Measurements from ENCODE around the gene NUP93. TPM values are rescaled to one million over a fixed set of nuclear protein-coding genes. Genes with fewer than 3 reads are reported as not detected.

The NUP93 gene
- total RNA-seq, 2 donors from 2014 or later: 18.1 to 19.8 TPM

DNA sequence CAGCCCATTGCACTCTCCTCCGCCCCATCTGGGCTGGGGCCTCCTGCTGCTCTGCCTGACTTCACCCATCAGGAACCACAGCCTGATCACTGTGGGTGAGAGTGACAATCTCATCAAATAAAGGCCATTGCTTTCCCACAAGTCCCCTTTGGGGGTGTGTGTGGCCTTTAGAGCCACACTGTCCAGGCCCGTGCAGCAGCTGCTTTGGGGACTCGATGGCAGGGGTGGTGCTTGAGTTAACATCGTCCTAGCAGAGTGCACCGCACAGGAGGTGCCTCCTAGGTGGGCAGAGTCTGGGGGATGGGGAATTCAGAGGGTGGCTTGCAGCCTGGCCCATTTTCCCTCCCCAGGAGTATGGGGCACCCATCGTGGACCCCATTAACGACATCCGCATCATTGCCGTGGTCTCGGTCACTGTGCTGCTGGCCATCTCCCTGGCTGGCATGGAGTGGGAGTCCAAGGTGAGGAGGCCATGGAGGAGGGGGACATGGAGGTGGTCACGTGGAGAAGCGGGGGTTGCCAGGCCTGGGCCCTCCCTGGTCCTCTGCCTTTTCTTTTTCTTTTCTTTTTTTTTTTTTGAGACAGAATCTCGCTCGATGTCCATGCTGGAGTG is 140.5 kb downstream of the NUP93 start:
- Histone ChIP-seq H3K27me3 (no peaks in the 10 kb centered on the region), H3K36me3 (no peaks in the 10 kb centered on the region), H3K9me3 (no peaks in the 10 kb centered on the region), H3K4me1 (peaks cover 0 to 6% of the 10 kb centered on the region in 2 donors), H3K4me3 (no peak overlapping the region), H3K27ac (no peak overlapping the region)
- TF ChIP-seq, protein P1, sequence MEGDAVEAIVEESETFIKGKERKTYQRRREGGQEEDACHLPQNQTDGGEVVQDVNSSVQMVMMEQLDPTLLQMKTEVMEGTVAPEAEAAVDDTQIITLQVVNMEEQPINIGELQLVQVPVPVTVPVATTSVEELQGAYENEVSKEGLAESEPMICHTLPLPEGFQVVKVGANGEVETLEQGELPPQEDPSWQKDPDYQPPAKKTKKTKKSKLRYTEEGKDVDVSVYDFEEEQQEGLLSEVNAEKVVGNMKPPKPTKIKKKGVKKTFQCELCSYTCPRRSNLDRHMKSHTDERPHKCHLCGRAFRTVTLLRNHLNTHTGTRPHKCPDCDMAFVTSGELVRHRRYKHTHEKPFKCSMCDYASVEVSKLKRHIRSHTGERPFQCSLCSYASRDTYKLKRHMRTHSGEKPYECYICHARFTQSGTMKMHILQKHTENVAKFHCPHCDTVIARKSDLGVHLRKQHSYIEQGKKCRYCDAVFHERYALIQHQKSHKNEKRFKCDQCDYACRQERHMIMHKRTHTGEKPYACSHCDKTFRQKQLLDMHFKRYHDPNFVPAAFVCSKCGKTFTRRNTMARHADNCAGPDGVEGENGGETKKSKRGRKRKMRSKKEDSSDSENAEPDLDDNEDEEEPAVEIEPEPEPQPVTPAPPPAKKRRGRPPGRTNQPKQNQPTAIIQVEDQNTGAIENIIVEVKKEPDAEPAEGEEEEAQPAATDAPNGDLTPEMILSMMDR (IDR thresholded peaks at IDR 0.05): no peak
- DNase-seq (ENCODE audit: low spot score): no peak

DNA sequence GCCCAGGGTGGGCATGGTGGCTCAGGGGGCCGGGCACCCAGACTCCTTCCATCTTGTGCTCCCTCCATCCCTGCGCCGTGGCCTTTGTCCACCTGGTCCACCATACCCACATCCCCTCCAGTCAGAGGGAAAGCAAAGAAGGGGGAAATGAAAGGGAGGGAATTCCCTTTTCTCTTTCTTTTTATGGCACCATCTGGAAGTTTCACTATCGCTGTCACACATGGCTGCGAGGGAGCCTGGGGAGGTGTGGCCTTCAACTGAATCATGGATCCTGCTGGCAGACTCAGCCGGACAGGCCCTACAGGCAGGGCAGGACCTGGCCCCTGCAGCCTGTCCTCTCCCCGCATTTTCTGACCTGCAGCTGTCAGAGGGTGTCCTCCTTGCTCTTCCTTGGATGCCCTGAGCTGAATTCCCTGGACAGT is 141.3 kb downstream of the NUP93 start:
- Histone ChIP-seq H3K27ac (no peak overlapping the region), H3K4me1 (peaks cover 0 to 6% of the 10 kb centered on the region in 2 donors), H3K9me3 (no peaks in the 10 kb centered on the region), H3K36me3 (no peaks in the 10 kb centered on the region), H3K27me3 (no peaks in the 10 kb centered on the region), H3K4me3 (no peak overlapping the region)
- TF ChIP-seq, protein P1 (IDR thresholded peaks at IDR 0.05): no peak
- no peak for DNase-seq (ENCODE audit: low spot score)

DNA sequence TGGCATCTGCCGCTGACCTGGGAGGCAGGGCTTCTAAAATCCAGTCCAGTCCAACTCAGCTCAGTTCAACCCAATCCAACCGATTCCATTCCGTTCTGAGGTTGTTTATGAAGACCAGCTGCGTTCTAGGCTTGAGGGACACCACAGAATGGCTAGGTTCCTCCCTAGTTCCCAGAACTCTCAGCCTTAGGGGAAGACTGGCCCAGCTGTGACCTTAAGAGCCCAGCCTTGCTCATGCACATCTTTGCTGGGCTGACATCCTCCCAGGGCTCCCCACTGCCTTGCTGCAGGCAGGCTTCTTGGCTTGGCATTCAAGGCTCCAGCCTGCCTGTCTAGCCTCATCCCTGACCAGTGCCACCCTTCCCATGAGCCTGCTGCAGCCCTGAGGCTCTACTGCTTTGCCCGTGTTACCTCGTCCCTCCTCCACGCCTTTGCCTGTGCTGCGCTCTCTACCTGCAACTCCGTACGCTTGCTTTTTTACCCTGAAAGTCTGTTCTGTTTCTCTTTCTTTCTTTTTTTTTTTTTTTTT is 143.0 kb downstream of the NUP93 start:
- H3K4me1 ChIP-seq: no peaks in the 10 kb centered on the region
- no peak overlapping the region for H3K27ac ChIP-seq
- TF ChIP-seq, protein P1 (IDR thresholded peaks at IDR 0.05): no peak
- no peaks in the 10 kb centered on the region for H3K9me3 ChIP-seq
- no peaks in the 10 kb centered on the region for H3K36me3 ChIP-seq
- no peak for DNase-seq (ENCODE audit: low spot score)
- H3K27me3 ChIP-seq: no peaks in the 10 kb centered on the region
- no peak overlapping the region for H3K4me3 ChIP-seq

DNA sequence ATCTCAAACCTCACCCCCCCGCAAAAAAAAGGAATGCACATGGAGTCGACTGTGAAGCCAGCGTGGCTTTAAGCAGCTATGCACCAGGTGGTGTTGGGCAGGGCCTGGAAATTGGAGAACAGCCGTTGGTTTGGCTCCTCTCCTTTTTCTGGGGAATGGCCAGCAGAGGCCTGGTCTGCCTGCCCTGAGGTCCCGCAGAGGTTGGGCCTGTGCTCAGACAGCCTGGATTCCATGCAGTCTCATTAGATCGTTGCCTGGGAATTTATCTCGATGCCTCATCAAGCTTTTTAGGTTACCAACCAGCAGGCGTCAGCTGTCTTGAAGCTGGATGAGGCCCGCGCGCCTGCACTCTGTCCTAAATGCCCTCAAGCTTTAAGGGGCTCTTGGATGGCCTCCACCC is 144.9 kb downstream of the NUP93 start:
- H3K4me1 ChIP-seq: no peaks in the 10 kb centered on the region
- no peaks in the 10 kb centered on the region for H3K9me3 ChIP-seq
- no peaks in the 10 kb centered on the region for H3K27me3 ChIP-seq
- DNase-seq (ENCODE audit: low spot score): no peak
- TF ChIP-seq, protein P1 (IDR thresholded peaks at IDR 0.05): no peak
- no peak overlapping the region for H3K4me3 ChIP-seq
- H3K27ac ChIP-seq: no peak overlapping the region
- no peaks in the 10 kb centered on the region for H3K36me3 ChIP-seq

DNA sequence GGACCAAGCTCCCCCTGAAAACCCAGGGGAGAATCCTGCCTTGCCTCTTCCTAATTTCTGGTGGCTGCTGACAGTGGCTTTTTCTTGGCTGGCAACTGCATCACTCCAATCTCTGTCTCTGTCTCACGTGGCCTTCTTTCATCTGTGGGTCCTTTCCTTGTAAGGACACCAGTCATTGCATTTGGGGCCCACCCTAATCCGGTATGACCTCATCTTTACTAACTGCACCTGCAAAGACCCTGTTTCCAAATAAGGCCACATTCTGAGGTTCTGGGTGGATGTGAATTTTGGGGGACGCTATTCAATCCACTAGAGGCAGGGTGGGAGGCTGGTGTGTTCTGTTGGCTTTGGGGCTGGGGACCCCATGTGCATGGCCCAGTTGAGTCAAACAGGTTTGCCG is 146.1 kb downstream of the NUP93 start:
- Histone ChIP-seq H3K36me3 (no peaks in the 10 kb centered on the region), H3K4me3 (no peak overlapping the region), H3K9me3 (no peaks in the 10 kb centered on the region), H3K27ac (no peak overlapping the region), H3K4me1 (no peaks in the 10 kb centered on the region), H3K27me3 (no peaks in the 10 kb centered on the region)
- TF ChIP-seq, protein P1 (IDR thresholded peaks at IDR 0.05): no peak
- no peak for DNase-seq (ENCODE audit: low spot score)

All from right atrium auricular region (tissue), 2 donors.